Right lobe of liver (tissue), 6 donors: ENCODE measurements around the gene WDR27. TPM values are rescaled to one million over a fixed set of nuclear protein-coding genes. Genes with fewer than 3 reads are reported as not detected.
"Not testable (repeated sequence)": the region's sequence is repeated elsewhere in the genome, so short reads cannot be mapped to it uniquely, and the experiment has no call there.

ENCODE experiments used
- ATAC-seq, 4 donors: fragments of 200-7000 bp; cut with Tn5 transposase; one replicate each; pipeline ENCODE4 v1.9.1; 2020; ENCODE audit warnings: mild to moderate bottlenecking in 4 of 4, moderate library complexity in 4 of 4
- DNase-seq, 3 donors: peaks; one replicate each; pipeline ENCODE4 v3.0.0-alpha.2; 2020
- H3K27ac ChIP-seq, 3 donors: fragments of 200-600 bp; one replicate each; pipeline ENCODE4 v1.8.0; 2022
- H3K27me3 ChIP-seq, 2 donors: fragments of 200-600 bp; one replicate each; pipeline ENCODE4 v1.8.0; 2022
- H3K36me3 ChIP-seq, 4 donors: fragments of 200-600 bp; sonication (generic) in 1 of 4; one replicate each; pipeline versions ENCODE4 v1.5.1 to v1.8.0; 2017 to 2022; ENCODE audit warnings: control low read depth in 1 of 4
- H3K4me1 ChIP-seq, 4 donors: fragments of 200-600 bp; sonication (generic) in 1 of 4; one replicate each; pipeline versions ENCODE4 v1.5.1 to v1.8.0; 2017 to 2022; ENCODE audit warnings: control low read depth in 1 of 4
- H3K4me3 ChIP-seq, 3 donors: fragments of 200-600 bp; one replicate each; pipeline ENCODE4 v1.8.0; 2022
- H3K9me3 ChIP-seq, 4 donors: fragments of 200-600 bp; sonication (generic) in 1 of 4; one replicate each; pipeline versions ENCODE4 v1.5.1 to v1.8.0; 2017 to 2022; ENCODE audit warnings: control low read depth in 1 of 4
- POLR2A ChIP-seq: fragments of 450-650 bp; IDR thresholded peaks from one replicate; pipeline ENCODE4 v1.6.1; 2017; ENCODE audit warnings: antibody characterized with exemption, mild to moderate bottlenecking
- WGBS: methylation state at CpG from one replicate; pipeline ENCODE4 v1.1.6; 2018; ENCODE audit warnings: low coverage, low lambda C conversion rate; ENCODE audit not compliant: insufficient coverage; ENCODE audit errors: missing lambda C conversion rate; 5-methylcytosine and 5-hydroxymethylcytosine counted together
- intact Hi-C, 2 donors: fragments of 100-400 bp; cut with DNase I; formaldehyde crosslinking; loops; one replicate each; pipeline versions ENCODE4 v1.11.2 to v1.14.1; 2022
- total RNA-seq, 6 experiments: library from RNA; depleted of rRNA in 2 of 6; stranded (reverse); fragments of >200 nt in 2 of 6; fragmentation: NEBNext Ultra II Directional in 3 of 6; extraction: Animal tissue kit (Norgen Biotek cat#: 25700) in 3 of 6; gene quantifications; one replicate each; pipeline versions ENCODE4 v1.1.0 to v1.2.4, GENCODE V29; 2016 to 2023
- TF ChIP-seq, protein P1 (sequence below), 4 donors: fragments of 200-600 bp in 3 of 4; fragments of 450-650 bp in 1 of 4; IDR thresholded peaks; one replicate each; pipeline versions ENCODE4 v1.5.1 to v1.8.0; 2016 to 2022; ENCODE audit warnings: antibody characterized with exemption in 4 of 4, mild to moderate bottlenecking in 2 of 4
- donor health status: DM: no; HTN: yes; CAD: no.
- donor health status: DM: no; HTN: no; CAD: no.
- donor health status: DM: no; HTN: no; CAD: no.
- donor health status: DM: no; HTN: yes; CAD: no.
- donor health status: DM: no; HTN: yes; CAD: no.

WDR27 gene
- total RNA-seq, 6 experiments from 2014 or later, result 8.2 to 26.8 (median 12.7) TPM

- Histone ChIP-seq H3K27me3 (no peaks in the 10 kb centered on the region), H3K4me3 (no peak overlapping the region), H3K9me3 (no peaks in the 10 kb centered on the region), H3K36me3 (no peaks in the 10 kb centered on the region), H3K4me1 (no peaks in the 10 kb centered on the region), H3K27ac (no peak overlapping the region)
- DNase-seq (no peak), ATAC-seq (no peak)
- WGBS, result 84% methylated on average over 17 of the region's 27 CpGs
- TF ChIP-seq, protein P1, sequence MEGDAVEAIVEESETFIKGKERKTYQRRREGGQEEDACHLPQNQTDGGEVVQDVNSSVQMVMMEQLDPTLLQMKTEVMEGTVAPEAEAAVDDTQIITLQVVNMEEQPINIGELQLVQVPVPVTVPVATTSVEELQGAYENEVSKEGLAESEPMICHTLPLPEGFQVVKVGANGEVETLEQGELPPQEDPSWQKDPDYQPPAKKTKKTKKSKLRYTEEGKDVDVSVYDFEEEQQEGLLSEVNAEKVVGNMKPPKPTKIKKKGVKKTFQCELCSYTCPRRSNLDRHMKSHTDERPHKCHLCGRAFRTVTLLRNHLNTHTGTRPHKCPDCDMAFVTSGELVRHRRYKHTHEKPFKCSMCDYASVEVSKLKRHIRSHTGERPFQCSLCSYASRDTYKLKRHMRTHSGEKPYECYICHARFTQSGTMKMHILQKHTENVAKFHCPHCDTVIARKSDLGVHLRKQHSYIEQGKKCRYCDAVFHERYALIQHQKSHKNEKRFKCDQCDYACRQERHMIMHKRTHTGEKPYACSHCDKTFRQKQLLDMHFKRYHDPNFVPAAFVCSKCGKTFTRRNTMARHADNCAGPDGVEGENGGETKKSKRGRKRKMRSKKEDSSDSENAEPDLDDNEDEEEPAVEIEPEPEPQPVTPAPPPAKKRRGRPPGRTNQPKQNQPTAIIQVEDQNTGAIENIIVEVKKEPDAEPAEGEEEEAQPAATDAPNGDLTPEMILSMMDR (IDR thresholded peaks at IDR 0.05), result no peak
- no peak for TF ChIP-seq POLR2A
- intact Hi-C loops, result no loop called here
Measured at GRCh38 chr6:169445661-169446581, 255.9 kb downstream of the WDR27 start.

- WGBS, result 85% methylated on average over 3 of the region's 7 CpGs
- DNase-seq, result no peak
- Histone ChIP-seq H3K36me3 (no peaks in the 10 kb centered on the region), H3K4me1 (no peaks in the 10 kb centered on the region), H3K27ac (no peak overlapping the region), H3K27me3 (no peaks in the 10 kb centered on the region), H3K4me3 (no peak overlapping the region), H3K9me3 (no peaks in the 10 kb centered on the region)
- intact Hi-C loops, result no loop called here
- TF ChIP-seq POLR2A, result no peak
- TF ChIP-seq, protein P1 (IDR thresholded peaks at IDR 0.05), result no peak
- ATAC-seq, result no peak
Measured at GRCh38 chr6:169445227-169445626, 256.6 kb downstream of the WDR27 start.

GRCh38 chr6:169441292-169441691 lies 260.5 kb downstream of the WDR27 start:
- Histone ChIP-seq H3K27ac (no peak overlapping the region), H3K27me3 (no peaks in the 10 kb centered on the region), H3K4me3 (no peak overlapping the region), H3K4me1 (no peaks in the 10 kb centered on the region), H3K9me3 (no peaks in the 10 kb centered on the region), H3K36me3 (no peaks in the 10 kb centered on the region)
- intact Hi-C loops, result no loop called here
- 86% methylated on average over 4 of the region's 5 CpGs for WGBS
- TF ChIP-seq, protein P1 (IDR thresholded peaks at IDR 0.05), result no peak
- no peak for TF ChIP-seq POLR2A
- DNase-seq (no peak), ATAC-seq (no peak)

GRCh38 chr6:169439710-169440109 lies 262.1 kb downstream of the WDR27 start:
- Histone ChIP-seq H3K27me3 (no peaks in the 10 kb centered on the region), H3K4me3 (no peak overlapping the region), H3K36me3 (no peaks in the 10 kb centered on the region), H3K9me3 (no peaks in the 10 kb centered on the region), H3K27ac (no peak overlapping the region), H3K4me1 (no peaks in the 10 kb centered on the region)
- TF ChIP-seq, protein P1 (IDR thresholded peaks at IDR 0.05), result no peak
- no peak for TF ChIP-seq POLR2A
- 0% methylated on average over 1 of the region's 1 CpG for WGBS
- ATAC-seq (no peak), DNase-seq (no peak)
- intact Hi-C loops, result no loop called here

DNA sequence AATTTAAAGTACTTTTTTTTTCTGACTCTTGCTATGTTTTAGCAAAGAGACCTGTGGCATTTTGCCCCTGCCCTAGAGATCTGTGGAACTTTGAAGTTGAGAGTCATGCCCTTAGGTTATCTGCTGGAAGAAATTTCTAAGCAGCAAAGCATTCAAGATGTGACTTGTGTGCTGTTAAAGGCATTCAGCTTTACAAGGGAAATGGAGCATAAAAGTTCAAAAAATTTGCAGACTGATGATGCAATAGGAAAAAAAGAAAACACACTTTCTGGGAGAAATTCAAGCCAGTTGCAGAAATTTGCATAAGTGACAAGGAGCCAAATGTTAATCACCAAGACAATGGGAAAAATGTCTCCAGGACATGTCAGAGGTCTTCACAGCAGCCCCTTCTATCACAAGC lies 267.3 kb downstream of the WDR27 start:
- H3K9me3 ChIP-seq, H3K36me3 ChIP-seq, intact Hi-C loops, H3K4me3 ChIP-seq, H3K4me1 ChIP-seq, ATAC-seq, H3K27ac ChIP-seq, H3K27me3 ChIP-seq, DNase-seq: not testable (repeated sequence)
